Occipital lobe (tissue), 2 donors: ENCODE data around the gene DNAJC1. TPM values are rescaled to one million over a fixed set of nuclear protein-coding genes. Genes with fewer than 3 reads are reported as not detected.

ENCODE experiments used
- DNase-seq: peaks from one replicate; lab custom pipeline; 2025; lab: John Stamatoyannopoulos, UW
- total RNA-seq: library from RNA; depleted of rRNA; stranded (reverse); fragments of >200 nt; gene quantifications from one replicate; pipeline ENCODE4 v1.2.3, GENCODE V29; 2014

DNAJC1 gene
- total RNA-seq, 1 donor from 2014 or later: 27.3 TPM

- DNase-seq: no peak
These were observed 41.7 kb downstream of the DNAJC1 start for GRCh38 chr10:21961847-21962246.

GRCh38 chr10:21959998-21960397, 43.5 kb downstream of the DNAJC1 start:
- DNase-seq: no peak

GRCh38 chr10:21954690-21955089, 48.8 kb downstream of the DNAJC1 start:
- no peak for DNase-seq

- DNase-seq: no peak
These were observed 49.4 kb downstream of the DNAJC1 start for GRCh38 chr10:21954132-21954531.

- no peak for DNase-seq
These were observed 49.9 kb downstream of the DNAJC1 start for GRCh38 chr10:21953585-21954057.

- DNase-seq: no peak
These were observed 53.0 kb downstream of the DNAJC1 start for GRCh38 chr10:21950566-21950965.

- no peak for DNase-seq
These were observed 56.6 kb downstream of the DNAJC1 start for GRCh38 chr10:21946946-21947345.

GRCh38 chr10:21944727-21945386, 58.7 kb downstream of the DNAJC1 start:
- no peak for DNase-seq

GRCh38 chr10:21943633-21944265, 59.8 kb downstream of the DNAJC1 start:
- no peak for DNase-seq

GRCh38 chr10:21935439-21936023, 68.0 kb downstream of the DNAJC1 start:
- no peak for DNase-seq

GRCh38 chr10:21934307-21934706, 69.2 kb downstream of the DNAJC1 start:
- DNase-seq: no peak

- DNase-seq: no peak
These were observed 74.5 kb downstream of the DNAJC1 start for GRCh38 chr10:21929070-21929469.

GRCh38 chr10:21927631-21928353, 75.7 kb downstream of the DNAJC1 start:
- no peak for DNase-seq

- no peak for DNase-seq
These were observed 76.6 kb downstream of the DNAJC1 start for GRCh38 chr10:21926949-21927348.

- no peak for DNase-seq
These were observed 77.1 kb downstream of the DNAJC1 start for GRCh38 chr10:21926358-21926925.

GRCh38 chr10:21925851-21926250, 77.7 kb downstream of the DNAJC1 start:
- no peak for DNase-seq

- no peak for DNase-seq
These were observed 79.0 kb downstream of the DNAJC1 start for GRCh38 chr10:21924511-21924910.

GRCh38 chr10:21920633-21921032, 82.9 kb downstream of the DNAJC1 start:
- no peak for DNase-seq

- DNase-seq: no peak
These were observed 83.6 kb downstream of the DNAJC1 start for GRCh38 chr10:21919906-21920305.

- no peak for DNase-seq
These were observed 84.4 kb downstream of the DNAJC1 start for GRCh38 chr10:21919117-21919516.

- no peak for DNase-seq
These were observed 90.9 kb downstream of the DNAJC1 start for GRCh38 chr10:21912625-21913024.

GRCh38 chr10:21910798-21911197, 92.7 kb downstream of the DNAJC1 start:
- no peak for DNase-seq
